Measurements from ENCODE around the gene C1QTNF2. TPM values are rescaled to one million over a fixed set of nuclear protein-coding genes. Genes with fewer than 3 reads are reported as not detected.
A peak's percentile ranks its signal among the peaks of the same experiment; 100 is the strongest.

Gene C1QTNF2
- total and polyA plus RNA-seq, 2 of the 4 experiments (the other 2 are of a cell fraction), result 0.72 to 1.2 TPM

- H3K4me1 ChIP-seq (ENCODE audit: control insufficient read depth, insufficient read depth, low read length), result 0 out of 2 replicates have a peak, but pooled peaks cover 2% of the 10 kb centered on the region
- peak overlapping the region in 1 of 2 experiments; percentile 47; a peak in 1 of 4 replicates for H4K8ac ChIP-seq (ENCODE audit: low read depth in 2 of 2, low read length in 2 of 2)
- H3K9me1 ChIP-seq (ENCODE audit: insufficient read depth, low read length), result peaks cover 4% of the 10 kb centered on the region; the same call in 1 of the 2 replicates
- H3K9ac ChIP-seq (ENCODE audit: low read depth, low read length), result peak overlapping the region; percentile 7; the same call in 1 of the 2 replicates
- H3K18ac ChIP-seq (ENCODE audit: low read depth, low read length), result no peak overlapping the region
- CTCF ChIA-PET, result interaction anchor here (0.6 to 1.5 kb wide), 2 partner anchors 20 to 26 kb away, joined by 3 to 5 read pairs; no protein-coding TSS in a partner anchor
- no peak overlapping the region for H3K4ac ChIP-seq (ENCODE audit: low read depth, low read length)
- H3K56ac ChIP-seq (ENCODE audit: extremely low read depth, insufficient read depth, low read length), result no peak overlapping the region
- H3K79me1 ChIP-seq (ENCODE audit: low read depth in 1 of 2, low read length in 2 of 2), result no peaks in the 10 kb centered on the region
- intact Hi-C loops (cut with micrococcal nuclease) (no loop called here), dilution Hi-C loops (cut with HindIII; ENCODE audit: low sequenced_read_pairs, unreplicated experiment) (loop anchor here (25.0 kb wide), 1 partner anchor 358 kb away; the partner anchor contains the start of gene TTC1), in situ Hi-C loops (cut with MboI; ENCODE audit: low sequenced_read_pairs) (no loop called here)
- H2BK20ac ChIP-seq (ENCODE audit: low read depth, low read length), result no peak overlapping the region
- 0 out of 2 replicates have a peak overlapping the region, but pooled peaks have one; percentile 9 for H3K23ac ChIP-seq (ENCODE audit: low read depth, low read length)
- DNase-seq (no peak), ATAC-seq (ENCODE audit: low read depth) (no peak; the same call in 1 of the 2 replicates)
- no peaks in the 10 kb centered on the region for H3K9me3 ChIP-seq (ENCODE audit: control insufficient read depth, insufficient read depth, low read length)
- no peak overlapping the region for H2AK9ac ChIP-seq (replicated peaks; ENCODE audit: low read depth, low read length, poor library complexity)
- no peak overlapping the region for H3K14ac ChIP-seq (replicated peaks; ENCODE audit: low read depth, low read length)
- peak overlapping the region; percentile 90 for H2AFZ ChIP-seq (replicated peaks; ENCODE audit: low read length, poor library complexity)
- H2BK15ac ChIP-seq (ENCODE audit: low read depth, low read length), result no peak overlapping the region
- WGBS, 2 experiments (ENCODE audit: extremely low coverage in 2 of 2, insufficient read length in 1 of 2), result 72% methylated on average over 5 of the region's 12 CpGs; no CpG with 5 or more reads in 1 of the 2 experiments
- H2AK5ac ChIP-seq (ENCODE audit: low read depth, low read length), result no peak overlapping the region
- no TSS peak for BruUV-seq (replicated peaks)
- peak overlapping the region; percentile 60 for H3K4me3 ChIP-seq (ENCODE audit: insufficient read depth, low read depth, low read length)
- H3K36me3 ChIP-seq (ENCODE audit: control insufficient read depth, insufficient read depth, low read length), result no peaks in the 10 kb centered on the region
- no peak for TF ChIP-seq RCOR1 (IDR thresholded peaks at IDR 0.05; ENCODE audit: insufficient replicate concordance, low read length)
- TF ChIP-seq NFE2L2 (IDR thresholded peaks at IDR 0.05; ENCODE audit: low read depth, low read length), result no peak
- TF ChIP-seq MXI1 (IDR thresholded peaks at IDR 0.05; ENCODE audit: borderline replicate concordance, low read depth, low read length), result no peak
- no peak for TF ChIP-seq SMC3 (IDR thresholded peaks at IDR 0.05; ENCODE audit: low read depth, low read length)
- TF ChIP-seq, protein P1, sequence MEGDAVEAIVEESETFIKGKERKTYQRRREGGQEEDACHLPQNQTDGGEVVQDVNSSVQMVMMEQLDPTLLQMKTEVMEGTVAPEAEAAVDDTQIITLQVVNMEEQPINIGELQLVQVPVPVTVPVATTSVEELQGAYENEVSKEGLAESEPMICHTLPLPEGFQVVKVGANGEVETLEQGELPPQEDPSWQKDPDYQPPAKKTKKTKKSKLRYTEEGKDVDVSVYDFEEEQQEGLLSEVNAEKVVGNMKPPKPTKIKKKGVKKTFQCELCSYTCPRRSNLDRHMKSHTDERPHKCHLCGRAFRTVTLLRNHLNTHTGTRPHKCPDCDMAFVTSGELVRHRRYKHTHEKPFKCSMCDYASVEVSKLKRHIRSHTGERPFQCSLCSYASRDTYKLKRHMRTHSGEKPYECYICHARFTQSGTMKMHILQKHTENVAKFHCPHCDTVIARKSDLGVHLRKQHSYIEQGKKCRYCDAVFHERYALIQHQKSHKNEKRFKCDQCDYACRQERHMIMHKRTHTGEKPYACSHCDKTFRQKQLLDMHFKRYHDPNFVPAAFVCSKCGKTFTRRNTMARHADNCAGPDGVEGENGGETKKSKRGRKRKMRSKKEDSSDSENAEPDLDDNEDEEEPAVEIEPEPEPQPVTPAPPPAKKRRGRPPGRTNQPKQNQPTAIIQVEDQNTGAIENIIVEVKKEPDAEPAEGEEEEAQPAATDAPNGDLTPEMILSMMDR (conservative IDR thresholded peaks at IDR 0.05; ENCODE audit: low read depth, low read length), result no peak
- TF ChIP-seq RFX5 (IDR thresholded peaks at IDR 0.05; ENCODE audit: low read depth, low read length), result no peak
- no peak for TF ChIP-seq USF2 (IDR thresholded peaks at IDR 0.05; ENCODE audit: low read depth, low read length)
- TF ChIP-seq CHD1 (IDR thresholded peaks at IDR 0.05; ENCODE audit: low read depth, low read length), result no peak
- no peak for TF ChIP-seq POLR2A (IDR thresholded peaks at IDR 0.05; ENCODE audit: low read depth, low read length)
- no peak for TF ChIP-seq MAFK (IDR thresholded peaks at IDR 0.05; ENCODE audit: low read depth, low read length)
- TF ChIP-seq RAD21 (IDR thresholded peaks at IDR 0.05; ENCODE audit: low read length), result no peak
- TF ChIP-seq ELK1 (IDR thresholded peaks at IDR 0.05; ENCODE audit: borderline replicate concordance, low read depth, low read length), result no peak
- no peak for TF ChIP-seq MAZ (IDR thresholded peaks at IDR 0.05; ENCODE audit: borderline replicate concordance, low read depth, low read length)
- no peak for TF ChIP-seq BHLHE40 (IDR thresholded peaks at IDR 0.05; ENCODE audit: low read depth, low read length)
- TF ChIP-seq FOS (IDR thresholded peaks at IDR 0.05; ENCODE audit: low read depth, low read length), result no peak
- H4K20me1 ChIP-seq (ENCODE audit: insufficient read depth, low read length), result no peaks in the 10 kb centered on the region
- H3K27me3 ChIP-seq (ENCODE audit: control insufficient read depth, insufficient read depth, low read length), result peaks cover 14% of the 10 kb centered on the region
- H4K5ac ChIP-seq (ENCODE audit: low read depth, low read length), result no peak overlapping the region
- H3K27ac ChIP-seq (ENCODE audit: insufficient read depth, low read length), result no peak overlapping the region
- no peak overlapping the region for H2BK120ac ChIP-seq (ENCODE audit: low read depth, low read length)
- H3K4me2 ChIP-seq (ENCODE audit: low read depth, low read length), result peak overlapping the region; percentile 76
- no peak overlapping the region for H4K91ac ChIP-seq (ENCODE audit: insufficient read depth, low read depth, low read length)
- H2BK5ac ChIP-seq (ENCODE audit: low read depth, low read length, poor library complexity, severe bottlenecking), result no peak overlapping the region
- POLR2A ChIA-PET (ENCODE audit: unreplicated experiment), result no interaction called here
Observed at GRCh38 chr5:160370713-160371034, 248 bp upstream of the C1QTNF2 start.
